HG03196 (cell line): Measurements from ENCODE around the gene KHSRP.

Experiments used
- ATAC-seq: cut with Tn5 transposase; IDR thresholded peaks from one replicate; pipeline ENCODE4 v1.9.1; 2021; ENCODE audit not compliant: unreplicated experiment

Gene KHSRP

DNA sequence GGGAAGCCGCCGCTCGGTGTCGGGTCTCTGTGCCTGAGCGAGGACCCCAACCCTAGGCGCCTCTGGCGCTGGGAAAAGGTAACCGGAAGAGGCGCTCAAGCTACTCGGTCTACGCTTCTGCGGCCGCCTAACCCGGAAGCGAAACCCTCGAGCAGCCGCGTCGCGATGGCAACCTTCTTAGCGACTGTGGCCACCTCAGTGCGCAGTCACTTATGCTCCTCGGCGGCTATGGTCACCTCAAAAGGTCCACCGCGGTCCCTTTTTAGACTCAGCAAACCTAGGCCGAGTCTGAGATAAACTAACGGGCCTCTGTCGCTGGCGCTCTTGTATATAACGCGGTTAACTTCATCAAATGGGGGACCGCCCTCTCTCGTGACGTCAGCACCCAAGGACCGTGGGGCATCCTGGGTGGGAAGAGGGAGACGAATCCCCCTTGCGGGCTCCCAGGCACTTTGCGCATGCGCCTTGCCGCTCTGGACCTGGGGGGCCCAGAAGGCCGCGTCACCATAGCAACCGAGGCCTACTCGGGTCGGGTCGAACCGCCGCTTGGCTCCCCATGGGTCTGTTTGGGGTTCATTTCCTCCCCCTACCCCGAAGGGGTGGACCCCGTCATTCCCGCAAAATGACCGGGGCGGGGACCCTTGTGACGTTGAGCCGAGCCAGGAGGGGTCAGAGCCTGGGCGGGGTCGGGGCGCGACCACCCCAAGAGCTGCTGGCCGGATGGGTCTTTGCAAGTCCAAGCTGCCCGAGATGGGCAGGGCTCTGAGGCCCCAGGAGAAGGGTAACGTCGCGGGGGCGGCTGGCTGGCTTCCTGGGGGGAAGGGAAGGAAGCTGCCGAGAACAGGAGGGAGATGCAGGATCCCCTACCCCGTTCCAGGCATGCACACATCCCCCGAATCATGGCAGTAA, 31.3 kb downstream of the KHSRP start, which contains the start of gene GTF2F1:
GTF2F1 (minus strand) TSS at position 91 of the 909 bp plus-strand sequence. CDS start 169 bp downstream, outside the sequence.
- peak; percentile 76 for ATAC-seq

DNA sequence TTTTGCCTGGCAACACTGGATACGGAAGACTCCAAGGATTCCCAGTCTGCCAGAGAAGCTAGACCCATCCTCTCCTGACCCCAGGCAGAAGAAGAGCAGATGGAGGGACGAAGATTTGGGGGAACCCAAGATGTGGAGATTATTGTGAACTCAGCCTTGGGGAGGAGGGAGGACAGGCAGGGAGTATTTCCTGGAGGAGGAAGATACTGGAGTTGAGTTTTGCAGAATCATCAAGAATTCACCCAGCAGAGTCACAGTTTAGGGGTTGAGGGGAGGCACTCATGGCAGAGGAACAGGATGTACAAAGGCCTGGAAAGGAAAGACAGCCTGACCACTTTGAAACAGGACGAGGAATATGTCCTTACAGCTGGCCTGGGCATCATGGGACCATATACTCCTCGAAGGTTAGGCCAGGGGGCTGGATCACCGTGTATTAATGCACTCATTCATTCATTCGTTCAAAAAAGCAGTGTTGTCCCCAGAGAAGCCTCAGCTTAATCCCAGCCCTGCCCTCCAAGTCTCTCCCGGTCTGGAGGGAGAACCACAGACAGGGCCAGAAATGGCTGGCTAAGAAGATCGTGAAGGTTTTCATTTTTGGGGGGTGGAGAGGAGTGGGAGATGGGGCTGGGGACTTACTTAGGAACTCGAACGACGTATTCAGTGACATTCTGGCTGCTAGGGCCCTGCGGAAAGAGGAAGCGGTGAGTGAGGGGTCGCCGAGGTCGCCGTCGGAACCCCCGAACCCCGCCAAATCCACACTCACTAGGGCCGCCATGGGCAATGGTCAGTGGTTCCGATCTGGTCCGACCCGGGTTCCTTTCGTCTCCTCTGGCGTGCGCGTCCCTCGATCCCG, 32.2 kb downstream of the KHSRP start:
- ATAC-seq = no peak

DNA sequence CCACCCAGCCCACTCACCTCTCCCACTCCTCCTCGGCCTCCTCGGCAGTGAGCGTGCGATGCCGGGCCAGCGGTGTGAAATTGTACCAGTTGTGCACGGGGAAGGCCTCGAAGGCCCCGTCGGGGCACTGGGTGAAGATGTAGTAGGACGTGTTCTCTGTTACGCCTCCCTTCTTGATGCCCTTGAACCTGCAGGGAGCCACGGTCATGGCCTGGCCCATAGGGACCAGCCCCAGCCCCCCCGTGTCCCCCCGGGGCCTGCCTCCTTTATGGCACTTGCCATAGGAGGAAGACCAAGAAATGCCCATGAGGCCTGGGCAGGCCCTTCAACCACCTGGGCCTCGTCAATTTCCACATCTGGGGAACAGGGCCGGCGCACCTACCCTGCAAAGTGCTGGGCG, 37.2 kb downstream of the KHSRP start:
- ATAC-seq = no peak

DNA sequence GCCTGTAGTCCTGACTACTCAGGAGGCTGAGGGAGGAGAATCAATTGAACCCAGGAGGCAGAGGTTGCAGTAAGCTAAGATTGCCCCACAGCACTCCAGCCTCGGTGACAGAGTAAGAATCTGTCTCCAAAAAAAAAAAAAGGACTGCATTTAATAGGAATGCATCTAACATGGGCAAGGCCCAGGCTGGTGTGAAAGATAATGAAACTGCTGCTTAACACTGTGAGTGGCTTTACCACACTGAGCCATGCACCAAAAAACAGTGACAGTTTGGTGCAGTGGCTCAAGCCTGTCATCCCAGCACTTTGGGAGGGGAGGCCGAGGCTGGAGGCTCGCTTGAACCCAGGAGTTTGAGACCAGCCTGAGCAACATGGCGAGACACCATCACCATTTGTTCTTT, 40.2 kb downstream of the KHSRP start:
- ATAC-seq = no peak

DNA sequence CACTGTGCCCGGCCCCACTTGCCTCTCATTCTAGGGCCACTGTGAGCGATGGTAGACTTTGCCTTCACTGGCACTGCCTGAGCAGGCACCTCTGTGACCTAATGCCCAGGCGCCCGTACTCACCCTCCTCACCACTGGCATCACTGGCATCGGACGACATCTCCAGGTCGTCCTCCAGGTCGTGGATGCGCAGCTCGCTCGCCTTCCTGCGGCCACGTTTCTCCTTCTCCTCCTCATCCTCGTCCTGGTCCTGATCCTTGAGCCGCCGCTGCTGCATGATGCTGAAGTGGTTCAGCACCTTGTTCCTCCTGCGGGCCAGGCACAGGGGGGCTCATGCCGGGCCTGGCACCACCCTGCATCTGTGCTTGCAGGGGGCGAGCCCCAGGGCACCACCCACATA, 41.4 kb downstream of the KHSRP start:
- no peak for ATAC-seq

DNA sequence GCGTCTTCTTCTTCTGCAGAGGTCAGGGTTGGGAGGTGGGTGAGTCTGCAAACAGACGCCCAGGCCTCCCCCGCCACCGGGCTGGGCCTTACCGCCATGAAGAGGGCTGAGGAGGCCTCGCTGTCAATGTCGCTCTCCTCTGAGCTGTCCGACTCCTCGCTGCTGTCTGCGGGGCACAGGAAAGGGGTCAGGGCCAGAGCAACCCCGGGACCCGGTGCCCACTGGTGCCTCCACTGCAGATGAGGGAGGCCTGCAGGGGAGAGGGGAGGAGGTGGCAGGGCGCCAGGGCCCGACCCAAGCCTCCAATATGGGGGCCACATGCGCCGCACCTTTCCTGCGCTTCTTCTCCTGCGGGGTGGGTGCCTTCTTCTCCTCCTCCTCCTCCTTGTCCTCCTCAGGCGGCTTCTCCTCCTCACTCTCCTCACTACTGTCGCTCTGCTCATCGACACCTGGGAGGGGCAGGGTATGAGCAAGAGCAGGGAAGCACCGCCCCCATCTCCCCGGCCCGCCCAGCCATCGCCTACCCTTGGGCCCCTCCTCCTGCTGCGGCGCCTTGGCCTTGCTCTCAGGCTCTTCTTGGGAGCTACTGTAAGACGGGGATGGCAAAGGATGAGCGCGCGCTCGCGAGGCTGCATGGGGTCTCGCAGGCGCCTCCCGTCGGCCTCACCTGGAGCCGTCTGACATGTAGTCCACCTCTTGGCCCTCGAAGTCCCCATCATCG, 43.4 kb downstream of the KHSRP start:
- no peak for ATAC-seq

DNA sequence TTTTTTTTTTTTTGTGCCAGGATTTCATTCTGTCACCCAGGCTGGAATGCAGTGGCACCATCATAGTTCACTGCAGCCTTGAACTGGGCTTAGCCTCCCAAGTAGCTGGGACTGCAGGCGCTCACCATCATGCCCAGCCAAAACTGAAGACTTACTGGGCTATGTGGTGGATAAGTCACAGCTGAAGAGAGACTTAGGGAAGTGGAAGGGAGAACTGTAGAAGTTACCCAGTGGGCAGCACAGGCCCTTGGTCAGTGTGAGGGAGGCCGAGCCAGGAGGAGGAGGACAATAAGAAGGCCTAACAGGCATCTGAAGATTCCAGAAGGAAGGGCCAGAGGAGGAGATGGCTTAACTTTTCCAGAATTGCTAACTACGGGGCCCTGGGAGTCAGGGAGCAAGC, 44.9 kb downstream of the KHSRP start:
- ATAC-seq = no peak

DNA sequence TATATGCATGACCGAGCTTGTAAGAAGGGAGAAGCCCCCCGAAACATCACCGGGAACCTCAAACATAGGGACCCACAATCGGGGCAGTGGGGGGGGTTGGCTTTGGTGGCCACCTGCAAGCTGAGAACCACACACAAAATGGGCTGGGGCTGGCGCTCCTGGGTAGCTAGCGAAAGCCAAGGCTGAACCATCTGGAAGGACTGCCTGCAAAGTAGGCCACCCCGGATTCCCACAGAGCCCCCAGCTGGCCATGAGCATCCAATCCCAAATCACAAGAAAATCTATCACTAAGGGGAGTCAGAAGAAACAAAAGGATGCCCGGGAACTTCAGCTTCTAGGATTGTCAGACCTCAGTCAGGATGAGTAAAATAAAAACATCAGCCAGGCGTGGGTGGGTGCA, 46.1 kb downstream of the KHSRP start:
- ATAC-seq = no peak

DNA sequence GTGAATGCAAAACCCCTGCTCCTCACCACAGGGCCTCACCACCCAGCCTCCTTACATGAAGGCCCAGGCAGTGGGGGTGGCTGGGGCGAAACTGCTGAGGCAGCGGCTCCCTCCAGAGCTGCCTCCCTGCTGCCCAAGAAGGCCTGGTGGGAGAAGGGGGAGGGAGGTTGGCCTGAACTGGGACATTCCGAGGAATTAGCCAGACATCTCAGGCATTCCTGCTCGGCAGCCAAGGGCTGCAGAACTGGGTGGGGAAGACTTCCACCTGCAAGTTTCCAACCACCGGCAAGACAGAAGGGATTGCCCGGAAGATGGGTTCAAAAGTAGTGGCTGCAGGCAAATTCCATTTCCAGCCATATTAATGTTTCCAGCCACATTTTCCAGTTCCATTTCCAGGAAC, 46.6 kb downstream of the KHSRP start:
- no peak for ATAC-seq

DNA sequence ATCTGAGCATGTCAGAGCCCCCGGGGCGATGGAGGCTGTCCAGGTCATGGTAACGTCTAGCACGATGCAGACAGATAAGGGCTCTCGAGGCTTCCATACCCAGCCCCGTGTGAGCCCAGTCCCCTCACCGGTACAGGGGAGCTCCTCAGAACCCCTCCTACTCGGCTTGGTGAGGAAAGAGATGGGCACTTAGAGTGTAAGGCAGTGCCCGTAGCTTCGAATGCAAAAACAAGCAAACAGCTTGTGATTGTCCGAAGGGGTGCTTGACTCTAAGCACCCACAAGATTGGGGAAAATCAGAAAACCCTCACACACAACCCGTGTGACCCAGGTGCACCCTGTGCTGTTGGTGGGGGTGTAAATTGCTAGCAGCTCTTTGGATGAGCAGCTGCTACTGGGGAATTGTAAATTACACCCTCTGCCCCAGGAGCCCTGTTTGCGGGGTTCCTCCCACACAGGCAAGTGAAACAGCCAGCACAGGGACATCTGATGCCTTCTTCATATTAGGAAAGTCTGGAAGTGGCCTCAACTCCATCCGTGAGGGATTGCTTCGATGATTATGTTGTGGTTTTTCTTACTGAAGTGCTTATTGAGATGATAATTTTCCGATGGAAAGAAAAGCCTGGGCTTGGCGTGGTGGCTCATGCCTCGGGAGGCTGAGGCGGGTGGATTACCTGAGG, 48.0 kb downstream of the KHSRP start:
- no peak for ATAC-seq

DNA sequence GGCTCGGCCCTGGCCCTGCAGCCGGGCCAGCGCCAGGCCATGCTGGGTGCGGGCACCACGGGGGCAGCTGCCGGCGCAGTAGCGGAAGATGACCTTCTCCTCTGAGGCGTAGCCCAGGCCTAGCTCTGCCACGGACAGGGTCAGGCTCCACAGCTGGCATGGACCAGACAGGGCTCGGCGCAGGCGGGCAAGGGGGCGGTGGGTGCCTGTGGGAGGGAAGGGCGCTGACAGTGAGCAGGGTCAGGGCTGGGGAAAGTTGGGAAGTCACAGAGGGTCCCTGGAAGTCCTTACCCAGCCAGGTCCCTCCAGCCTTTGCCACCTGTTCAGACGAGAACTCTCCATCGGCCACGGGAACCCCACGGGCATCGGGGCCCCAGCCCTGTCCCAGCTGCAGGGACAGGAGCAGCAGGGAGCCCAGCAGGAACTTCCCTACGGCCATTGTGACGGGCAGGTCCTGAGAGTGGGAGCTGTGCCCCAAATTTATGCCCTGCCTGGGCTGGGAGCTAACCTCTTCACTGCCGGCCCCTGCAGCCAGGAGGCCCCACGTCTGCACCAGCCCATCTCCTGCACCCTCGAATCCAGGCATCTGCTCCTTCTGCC, 49.1 kb downstream of the KHSRP start, which contains the start of gene PSPN:
PSPN (minus strand) TSS at position 523 of the 600 bp plus-strand sequence; CDS start at position 439, 84 bp downstream.
- no peak for ATAC-seq

DNA sequence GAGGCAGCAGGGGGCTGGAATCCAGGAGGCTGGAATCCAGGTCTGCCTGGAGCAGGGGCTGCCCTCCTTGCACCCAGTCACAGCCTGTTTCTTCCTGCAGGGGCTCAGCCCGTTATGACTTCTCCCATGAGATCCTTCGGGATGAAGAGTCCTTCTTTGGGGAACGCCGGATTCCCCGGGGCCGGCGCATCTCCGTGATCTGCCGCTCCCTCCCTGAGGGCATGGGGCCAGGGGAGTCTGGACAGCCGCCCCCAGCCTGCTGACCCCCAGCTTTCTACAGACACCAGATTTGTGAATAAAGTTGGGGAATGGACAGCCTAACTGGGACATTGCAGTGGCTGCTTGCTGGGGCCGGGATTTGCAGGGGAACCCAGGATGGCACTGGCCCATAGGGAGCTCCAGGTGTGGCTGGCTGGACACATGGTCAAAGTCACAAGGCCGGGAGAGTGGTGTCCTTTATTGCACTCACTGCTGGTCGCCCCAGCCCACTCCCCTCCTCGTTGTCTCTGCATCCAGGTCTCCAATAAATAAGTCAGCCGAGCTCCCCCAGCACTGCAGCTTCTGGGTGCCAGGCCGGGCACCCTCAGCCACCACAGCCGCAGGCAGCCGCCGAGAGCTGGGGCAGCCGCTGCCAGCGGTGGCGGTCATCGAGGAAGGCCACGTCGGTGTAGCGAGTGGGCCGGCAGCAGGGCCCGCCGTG, 49.8 kb downstream of the KHSRP start:
- no peak for ATAC-seq

DNA sequence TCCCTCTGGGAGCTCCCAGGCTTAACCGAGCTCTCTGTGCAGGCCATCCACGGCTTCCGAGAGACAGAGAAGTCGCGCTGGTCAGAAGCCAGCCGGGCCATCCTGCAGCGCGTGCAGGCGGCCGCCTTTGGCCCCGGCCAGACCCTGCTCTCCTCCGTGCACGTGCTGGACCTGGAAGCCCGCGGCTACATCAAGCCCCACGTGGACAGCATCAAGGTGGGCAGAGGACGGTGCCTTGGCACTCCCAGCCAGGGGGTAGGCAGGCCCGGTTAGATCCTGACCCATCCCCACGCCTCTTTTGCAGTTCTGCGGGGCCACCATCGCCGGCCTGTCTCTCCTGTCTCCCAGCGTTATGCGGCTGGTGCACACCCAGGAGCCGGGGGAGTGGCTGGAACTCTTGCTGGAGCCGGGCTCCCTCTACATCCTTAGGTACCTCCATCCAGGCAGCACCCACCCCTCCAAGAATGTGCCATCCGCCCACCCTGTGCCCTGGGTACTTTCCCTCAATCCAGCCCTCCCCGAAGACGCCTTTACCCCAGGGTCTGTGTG, 50.4 kb downstream of the KHSRP start:
- no peak for ATAC-seq

DNA sequence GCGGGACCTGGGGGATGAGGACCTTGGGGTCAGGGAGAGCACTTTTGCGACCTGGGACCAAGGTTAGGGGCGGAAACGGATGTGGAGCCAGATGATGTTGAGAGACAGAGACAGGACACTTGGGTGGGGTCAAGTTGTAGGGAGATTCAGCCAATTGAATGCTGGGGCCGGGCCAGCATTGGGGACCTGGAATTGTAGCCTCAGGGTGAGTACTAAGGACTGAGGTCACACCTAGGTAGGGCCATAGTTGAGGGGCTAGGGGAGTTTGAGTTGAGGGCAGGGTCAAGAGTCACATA, 50.9 kb downstream of the KHSRP start:
- no peak for ATAC-seq

DNA sequence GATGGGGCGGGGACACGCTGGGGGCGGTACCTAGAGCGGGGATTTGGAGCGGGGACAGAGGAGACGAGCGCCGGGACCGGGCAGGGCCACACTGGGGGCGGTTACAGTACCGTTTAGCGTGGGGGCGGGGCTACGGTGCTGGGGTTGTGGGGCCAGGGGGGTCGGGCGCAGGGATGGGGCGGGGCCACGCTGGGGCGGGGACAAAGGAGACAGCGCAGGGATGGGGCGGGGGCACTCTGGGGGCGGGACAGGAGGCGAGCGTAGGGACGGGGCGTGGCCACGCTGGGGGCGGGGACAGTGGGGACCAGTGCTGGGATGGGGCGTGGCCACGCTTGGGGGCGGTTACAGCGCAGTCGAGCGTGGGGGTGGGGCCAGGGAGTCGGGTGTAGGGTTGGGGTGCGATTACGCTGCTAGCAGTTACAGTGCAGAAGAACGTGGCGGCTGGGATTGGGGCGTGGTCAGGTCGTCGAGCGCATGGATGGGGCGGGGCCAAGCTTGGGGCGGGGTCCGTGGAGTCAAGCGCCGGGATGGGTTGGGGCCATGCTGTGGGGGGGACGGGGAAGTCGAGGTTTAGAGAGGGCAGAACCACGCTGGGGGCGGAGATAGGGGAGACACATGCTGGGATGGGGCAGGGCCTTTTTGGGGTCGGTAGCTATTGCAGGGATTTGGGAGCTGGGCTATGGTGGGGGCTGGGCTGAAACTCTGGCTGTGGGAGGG, 51.4 kb downstream of the KHSRP start:
- ATAC-seq = peak; percentile 45

DNA sequence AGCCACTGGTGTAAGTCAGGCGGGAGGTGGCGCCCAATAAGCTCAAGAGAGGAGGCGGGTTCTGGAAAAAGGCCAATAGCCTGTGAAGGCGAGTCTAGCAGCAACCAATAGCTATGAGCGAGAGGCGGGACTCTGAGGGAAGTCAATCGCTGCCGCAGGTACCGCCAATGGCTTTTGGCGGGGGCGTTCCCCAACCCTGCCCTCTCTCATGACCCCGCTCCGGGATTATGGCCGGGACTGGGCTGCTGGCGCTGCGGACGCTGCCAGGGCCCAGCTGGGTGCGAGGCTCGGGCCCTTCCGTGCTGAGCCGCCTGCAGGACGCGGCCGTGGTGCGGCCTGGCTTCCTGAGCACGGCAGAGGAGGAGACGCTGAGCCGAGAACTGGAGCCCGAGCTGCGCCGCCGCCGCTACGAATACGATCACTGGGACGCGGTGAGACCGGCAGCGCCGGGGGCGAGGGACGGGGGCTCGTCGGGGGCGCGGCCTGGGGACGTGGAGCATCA, 52.0 kb downstream of the KHSRP start, which contains the start of gene ALKBH7:
ALKBH7 (plus strand) TSS at position 201 of the 502 bp plus-strand sequence; CDS start at position 228, 27 bp downstream.
- ATAC-seq = peak; percentile 71

DNA sequence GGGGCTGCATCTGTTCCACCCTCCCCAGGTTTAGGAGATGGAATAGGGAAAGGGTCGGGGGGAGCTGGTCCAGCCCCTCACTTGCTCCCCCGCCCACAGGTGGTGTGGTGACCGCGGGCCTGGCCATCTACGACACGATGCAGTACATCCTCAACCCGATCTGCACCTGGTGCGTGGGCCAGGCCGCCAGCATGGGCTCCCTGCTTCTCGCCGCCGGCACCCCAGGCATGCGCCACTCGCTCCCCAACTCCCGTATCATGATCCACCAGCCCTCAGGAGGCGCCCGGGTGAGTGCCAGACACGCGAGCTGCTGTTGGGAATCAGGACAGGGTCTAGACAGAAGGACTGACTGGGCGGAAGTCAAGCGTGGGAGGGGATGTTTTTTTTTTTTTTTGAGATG, 60.3 kb downstream of the KHSRP start:
- ATAC-seq = no peak
